Spleen (tissue), 7 donors: Measurements from ENCODE around the gene RNASEH1.

Experiments
- POLR2A ChIP-seq, 3 donors: fragments of 450-650 bp; IDR thresholded peaks; one replicate each; pipeline ENCODE4 v1.5.1; 2017; ENCODE audit warnings: antibody characterized with exemption in 3 of 3, mild to moderate bottlenecking in 1 of 3
- TF ChIP-seq, protein P1 (sequence below), 11 experiments: fragments of 200-600 bp in 7 of 11; fragments of 450-650 bp in 4 of 11; sonication (generic) in 4 of 11; IDR thresholded peaks in 8 of 11; conservative IDR thresholded peaks in 3 of 11; 1 replicate in 7 of 11; 2 replicates in 4 of 11; pipeline versions ENCODE4 v1.4.0 to v1.8.0; 2016 to 2021; ENCODE audit warnings: antibody characterized with exemption in 11 of 11, inconsistent platforms in 4 of 11, mild to moderate bottlenecking in 1 of 11
- donor health status: DM: no; HTN: no; CAD: no; lungs with moderate emphysema.
- donor health status: DM: no; HTN: no; CAD: no.
- donor health status: DM: no; HTN: no; CAD: no.

DNA sequence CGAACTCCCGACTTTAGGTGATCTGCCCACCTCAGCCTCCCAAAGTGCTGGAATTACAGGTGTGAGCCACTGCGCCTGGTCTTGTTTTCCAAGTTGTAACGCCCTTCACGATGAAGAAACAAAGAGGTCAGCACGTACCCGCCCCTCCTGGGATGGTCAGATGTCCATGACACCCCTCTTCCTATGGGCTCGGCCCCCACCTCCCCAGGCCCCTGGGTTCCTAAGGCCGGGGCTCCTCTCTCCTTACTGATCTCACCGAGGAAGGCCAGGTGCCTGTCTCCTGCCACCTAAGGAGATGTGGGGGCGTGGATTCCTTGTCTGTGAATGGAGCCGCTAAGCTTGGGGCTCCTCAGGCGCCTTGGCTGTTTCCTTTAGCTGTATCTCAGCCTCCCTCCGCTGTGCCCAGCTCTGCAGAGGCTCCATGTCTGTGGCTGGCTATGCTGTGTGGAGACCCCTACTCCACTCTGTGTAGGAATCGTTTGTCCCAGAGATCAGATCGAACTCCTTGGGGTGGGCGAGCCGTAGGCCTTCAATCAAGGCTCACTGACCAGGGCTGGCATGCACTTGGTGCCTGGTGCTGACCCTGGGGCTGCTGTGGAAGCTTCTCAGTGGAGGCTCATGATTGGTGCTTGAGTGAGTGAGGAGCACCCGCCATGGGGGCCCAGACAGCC is 45.5 kb upstream of the RNASEH1 start:
- TF ChIP-seq, protein P1, sequence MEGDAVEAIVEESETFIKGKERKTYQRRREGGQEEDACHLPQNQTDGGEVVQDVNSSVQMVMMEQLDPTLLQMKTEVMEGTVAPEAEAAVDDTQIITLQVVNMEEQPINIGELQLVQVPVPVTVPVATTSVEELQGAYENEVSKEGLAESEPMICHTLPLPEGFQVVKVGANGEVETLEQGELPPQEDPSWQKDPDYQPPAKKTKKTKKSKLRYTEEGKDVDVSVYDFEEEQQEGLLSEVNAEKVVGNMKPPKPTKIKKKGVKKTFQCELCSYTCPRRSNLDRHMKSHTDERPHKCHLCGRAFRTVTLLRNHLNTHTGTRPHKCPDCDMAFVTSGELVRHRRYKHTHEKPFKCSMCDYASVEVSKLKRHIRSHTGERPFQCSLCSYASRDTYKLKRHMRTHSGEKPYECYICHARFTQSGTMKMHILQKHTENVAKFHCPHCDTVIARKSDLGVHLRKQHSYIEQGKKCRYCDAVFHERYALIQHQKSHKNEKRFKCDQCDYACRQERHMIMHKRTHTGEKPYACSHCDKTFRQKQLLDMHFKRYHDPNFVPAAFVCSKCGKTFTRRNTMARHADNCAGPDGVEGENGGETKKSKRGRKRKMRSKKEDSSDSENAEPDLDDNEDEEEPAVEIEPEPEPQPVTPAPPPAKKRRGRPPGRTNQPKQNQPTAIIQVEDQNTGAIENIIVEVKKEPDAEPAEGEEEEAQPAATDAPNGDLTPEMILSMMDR (IDR thresholded peaks at IDR 0.05 in 8 of 11, conservative IDR thresholded peaks at IDR 0.05 in 3 of 11), result no peak
- no peak for TF ChIP-seq POLR2A (IDR thresholded peaks at IDR 0.05)
